CD14-positive monocyte (primary cell): ENCODE results near the gene FARP1. TPM values are rescaled to one million over a fixed set of nuclear protein-coding genes. Genes with fewer than 3 reads are reported as not detected.
"Not testable (repeated sequence)": the region's sequence is repeated elsewhere in the genome, so short reads cannot be mapped to it uniquely, and the experiment has no call there.

Source experiments
- DNase-seq, 3 donors: peaks; one replicate each; pipeline ENCODE4 v3.0.0-alpha.2; 2011 to 2022
- H2AFZ ChIP-seq: 2 replicates; pipeline ENCODE4 v1.6.0; 2012; ENCODE audit warnings: mild to moderate bottlenecking, low read depth, low read length, inconsistent platforms; ENCODE audit not compliant: insufficient read depth, poor library complexity, severe bottlenecking
- H3K27ac ChIP-seq, 2 donors: 1 replicate in 1 of 2; 2 replicates in 1 of 2; pipeline ENCODE4 v1.5.1; 2012 to 2013; ENCODE audit warnings: low read length in 2 of 2, control low read depth in 1 of 2, inconsistent platforms in 1 of 2, low read depth in 1 of 2, mild to moderate bottlenecking in 1 of 2
- H3K27me3 ChIP-seq, 2 donors: one replicate each; pipeline versions ENCODE4 v1.6.0 to v1.6.1; 2011 to 2013; ENCODE audit warnings: low read length in 2 of 2; ENCODE audit not compliant: control insufficient read depth in 2 of 2, insufficient read depth in 2 of 2
- H3K36me3 ChIP-seq, 2 donors: replicated peaks in 1 of 2; 1 replicate in 1 of 2; 2 replicates in 1 of 2; pipeline versions ENCODE4 v1.5.1 to v1.6.1; 2012 to 2013; ENCODE audit warnings: low read length in 2 of 2, control low read depth in 1 of 2, inconsistent platforms in 1 of 2, mild to moderate bottlenecking in 1 of 2; ENCODE audit not compliant: insufficient read depth in 2 of 2, control insufficient read depth in 1 of 2
- H3K4me1 ChIP-seq, 2 donors: 1 replicate in 1 of 2; 2 replicates in 1 of 2; pipeline versions ENCODE4 v1.5.1 to v1.6.1; 2012 to 2013; ENCODE audit warnings: low read length in 2 of 2, control low read depth in 1 of 2, inconsistent platforms in 1 of 2, mild to moderate bottlenecking in 1 of 2, moderate library complexity in 1 of 2; ENCODE audit not compliant: insufficient read depth in 2 of 2, control insufficient read depth in 1 of 2
- H3K4me2 ChIP-seq: replicated peaks from 2 replicates; pipeline ENCODE3; 2012; ENCODE audit warnings: low read length, moderate library complexity, mild to moderate bottlenecking; ENCODE audit not compliant: poor library complexity, severe bottlenecking; ENCODE audit errors: extremely low read depth
- H3K4me3 ChIP-seq, 3 experiments: fragments of 200-600 bp in 1 of 3; sonication (generic) in 1 of 3; replicated peaks in 1 of 3; 1 replicate in 2 of 3; 2 replicates in 1 of 3; pipeline ENCODE4 v1.5.1; 2011 to 2013; ENCODE audit warnings: low read length in 3 of 3, mild to moderate bottlenecking in 3 of 3, control low read depth in 2 of 3, low read depth in 2 of 3, inconsistent platforms in 1 of 3, moderate library complexity in 1 of 3
- H3K79me2 ChIP-seq: 2 replicates; pipeline ENCODE4 v1.6.0; 2012; ENCODE audit warnings: mild to moderate bottlenecking, control low read depth, inconsistent platforms, low read length, moderate library complexity; ENCODE audit not compliant: insufficient read depth
- H3K9ac ChIP-seq: 2 replicates; pipeline ENCODE4 v1.6.0; 2017; ENCODE audit warnings: low read length, mild to moderate bottlenecking; ENCODE audit not compliant: insufficient read depth, poor library complexity, severe bottlenecking
- H3K9me3 ChIP-seq, 2 donors: replicated peaks in 1 of 2; 1 replicate in 1 of 2; 2 replicates in 1 of 2; pipeline versions ENCODE4 v1.5.1 to v1.6.1; 2012 to 2013; ENCODE audit warnings: low read length in 2 of 2, control low read depth in 1 of 2; ENCODE audit not compliant: control insufficient read depth in 1 of 2, insufficient read depth in 1 of 2
- H4K20me1 ChIP-seq: 2 replicates; pipeline ENCODE4 v1.6.0; 2012; ENCODE audit warnings: mild to moderate bottlenecking, low read length, control low read depth, moderate library complexity; ENCODE audit not compliant: insufficient read depth
- H3K27ac Mint-ChIP-seq, 7 donors: one replicate each; pipeline ENCODE4 v1.8.0; 2020; ENCODE audit warnings: mild to moderate bottlenecking in 7 of 7, mixed read lengths in 7 of 7, moderate library complexity in 6 of 7, inconsistent platforms in 2 of 7
- H3K27me3 Mint-ChIP-seq, 3 donors: one replicate each; pipeline ENCODE4 v1.8.0; 2021 to 2022; ENCODE audit warnings: low read depth in 3 of 3, mild to moderate bottlenecking in 3 of 3, mixed read lengths in 3 of 3, moderate library complexity in 3 of 3, inconsistent platforms in 1 of 3
- H3K36me3 Mint-ChIP-seq, 2 donors: one replicate each; pipeline ENCODE4 v1.8.0; 2020; ENCODE audit warnings: mixed read lengths in 2 of 2, inconsistent platforms in 1 of 2, mild to moderate bottlenecking in 1 of 2
- H3K4me1 Mint-ChIP-seq: one replicate; pipeline ENCODE4 v1.8.0; 2020; ENCODE audit warnings: mild to moderate bottlenecking, mixed read lengths
- H3K4me3 Mint-ChIP-seq, 2 donors: one replicate each; pipeline ENCODE4 v1.8.0; 2020; ENCODE audit warnings: mild to moderate bottlenecking in 2 of 2, mixed read lengths in 2 of 2, moderate library complexity in 1 of 2
- H3K9me3 Mint-ChIP-seq, 7 donors: one replicate each; pipeline ENCODE4 v1.8.0; 2020 to 2022; ENCODE audit warnings: mixed read lengths in 7 of 7, mild to moderate bottlenecking in 6 of 7, moderate library complexity in 6 of 7, inconsistent platforms in 2 of 7
- WGBS: methylation state at CpG from one replicate; pipeline ENCODE4 v1.1.5; 2013; ENCODE audit warnings: missing lambda C conversion rate; ENCODE audit not compliant: insufficient coverage; 5-methylcytosine and 5-hydroxymethylcytosine counted together
- intact Hi-C, 2 donors: fragments of 100-400 bp; cut with micrococcal nuclease; formaldehyde crosslinking; loops; one replicate each; pipeline versions ENCODE4 v1.15.0 to v1.15.1; 2023
- polyA plus RNA-seq, 3 donors: library from polyadenylated mRNA; depleted of rRNA in 1 of 3; unstranded in 2 of 3; stranded (reverse) in 1 of 3; fragments of 300-500 nt in 2 of 3; fragments of >200 nt in 1 of 3; fragmentation: Illumina TruSeq in 2 of 3; gene quantifications; 1 replicate in 2 of 3; 2 replicates in 1 of 3; pipeline ENCODE4 v1.2.3, GENCODE V29; 2012 to 2021
- TF ChIP-seq, protein P1 (sequence below): fragments of 200-600 bp; IDR thresholded peaks from one replicate; pipeline ENCODE4 v1.8.0; 2022; ENCODE audit warnings: antibody characterized with exemption, mild to moderate bottlenecking

The FARP1 gene
- polyA plus RNA-seq, 3 donors = 0.01 to 0.16 (median 0.12) TPM

DNA sequence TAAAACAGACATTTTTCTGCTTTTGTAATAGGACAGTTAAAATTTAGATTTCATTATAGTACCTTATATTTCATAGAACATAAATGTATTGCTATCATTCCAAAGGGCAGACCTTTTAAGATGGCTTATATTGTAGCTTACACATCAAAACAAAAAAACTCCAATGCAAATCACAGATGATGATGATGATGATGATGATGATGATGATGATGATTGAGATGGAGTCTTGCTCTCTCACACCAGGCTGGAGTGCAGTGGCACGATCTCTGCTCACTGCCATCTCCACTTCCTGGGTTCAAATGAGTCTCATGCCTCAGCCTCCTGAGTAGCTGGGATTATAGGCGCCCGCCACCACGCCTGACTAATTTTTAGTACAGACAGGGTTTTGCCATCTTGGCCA, 224.1 kb downstream of the FARP1 start:
- no peak overlapping the region for H3K27ac Mint-ChIP-seq
- H3K9me3 Mint-ChIP-seq = peaks cover 0 to 8% (median 3%) of the 10 kb centered on the region in 7 donors
- intact Hi-C loops = no loop called here
- H3K4me3 Mint-ChIP-seq = no peak overlapping the region
- Histone ChIP-seq H3K36me3 (no peaks in the 10 kb centered on the region), H2AFZ (no peak overlapping the region), H4K20me1 (no peaks in the 10 kb centered on the region), H3K4me1 (no peaks in the 10 kb centered on the region), H3K9ac (no peak overlapping the region), H3K4me3 (no peak overlapping the region), H3K27me3 (no peaks in the 10 kb centered on the region), H3K9me3 (no peaks in the 10 kb centered on the region), H3K27ac (no peak overlapping the region), H3K79me2 (no peaks in the 10 kb centered on the region), H3K4me2 (no peak overlapping the region)
- TF ChIP-seq, protein P1, sequence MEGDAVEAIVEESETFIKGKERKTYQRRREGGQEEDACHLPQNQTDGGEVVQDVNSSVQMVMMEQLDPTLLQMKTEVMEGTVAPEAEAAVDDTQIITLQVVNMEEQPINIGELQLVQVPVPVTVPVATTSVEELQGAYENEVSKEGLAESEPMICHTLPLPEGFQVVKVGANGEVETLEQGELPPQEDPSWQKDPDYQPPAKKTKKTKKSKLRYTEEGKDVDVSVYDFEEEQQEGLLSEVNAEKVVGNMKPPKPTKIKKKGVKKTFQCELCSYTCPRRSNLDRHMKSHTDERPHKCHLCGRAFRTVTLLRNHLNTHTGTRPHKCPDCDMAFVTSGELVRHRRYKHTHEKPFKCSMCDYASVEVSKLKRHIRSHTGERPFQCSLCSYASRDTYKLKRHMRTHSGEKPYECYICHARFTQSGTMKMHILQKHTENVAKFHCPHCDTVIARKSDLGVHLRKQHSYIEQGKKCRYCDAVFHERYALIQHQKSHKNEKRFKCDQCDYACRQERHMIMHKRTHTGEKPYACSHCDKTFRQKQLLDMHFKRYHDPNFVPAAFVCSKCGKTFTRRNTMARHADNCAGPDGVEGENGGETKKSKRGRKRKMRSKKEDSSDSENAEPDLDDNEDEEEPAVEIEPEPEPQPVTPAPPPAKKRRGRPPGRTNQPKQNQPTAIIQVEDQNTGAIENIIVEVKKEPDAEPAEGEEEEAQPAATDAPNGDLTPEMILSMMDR = no peak
- no peaks in the 10 kb centered on the region for H3K4me1 Mint-ChIP-seq
- WGBS = 100% methylated on average over 3 of the region's 4 CpGs
- no peak for DNase-seq
- H3K36me3 Mint-ChIP-seq = no peaks in the 10 kb centered on the region
- H3K27me3 Mint-ChIP-seq = peaks cover 2 to 4% (median 3%) of the 10 kb centered on the region in 3 donors

DNA sequence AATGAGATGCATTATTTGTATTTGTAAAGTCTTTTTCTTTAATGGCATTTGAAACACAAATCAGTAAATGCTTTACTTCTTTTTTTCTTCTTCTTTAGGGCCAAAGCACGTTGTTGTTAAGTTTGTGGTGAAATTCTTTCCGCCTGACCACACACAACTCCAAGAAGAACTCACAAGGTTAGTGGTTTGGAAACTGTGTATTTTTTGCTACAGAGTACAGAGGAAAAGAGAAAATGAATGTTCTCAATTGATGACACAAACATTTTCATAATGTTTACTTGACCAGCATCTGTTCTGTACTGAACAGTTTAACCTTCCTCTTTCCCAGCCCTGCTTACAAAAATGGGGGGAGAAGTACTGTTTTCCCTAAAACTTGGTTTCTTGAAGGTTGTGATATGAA, 225.1 kb downstream of the FARP1 start:
- Histone ChIP-seq H3K27me3 (no peaks in the 10 kb centered on the region), H3K4me3 (no peak overlapping the region), H3K79me2 (no peaks in the 10 kb centered on the region), H2AFZ (no peak overlapping the region), H3K9ac (no peak overlapping the region), H3K27ac (no peak overlapping the region), H3K9me3 (no peaks in the 10 kb centered on the region), H3K4me2 (no peak overlapping the region), H3K4me1 (no peaks in the 10 kb centered on the region), H3K36me3 (no peaks in the 10 kb centered on the region), H4K20me1 (no peaks in the 10 kb centered on the region)
- no peak for DNase-seq
- Mint-ChIP-seq H3K36me3 (no peaks in the 10 kb centered on the region), H3K4me3 (no peak overlapping the region), H3K9me3 (peaks cover 0 to 8% (median 3%) of the 10 kb centered on the region in 7 donors), H3K27ac (no peak overlapping the region), H3K4me1 (no peaks in the 10 kb centered on the region), H3K27me3 (peaks cover 2 to 4% (median 3%) of the 10 kb centered on the region in 3 donors)
- no CpG with 5 or more reads among the region's 2 CpGs for WGBS
- TF ChIP-seq, protein P1 = no peak
- intact Hi-C loops = no loop called here

DNA sequence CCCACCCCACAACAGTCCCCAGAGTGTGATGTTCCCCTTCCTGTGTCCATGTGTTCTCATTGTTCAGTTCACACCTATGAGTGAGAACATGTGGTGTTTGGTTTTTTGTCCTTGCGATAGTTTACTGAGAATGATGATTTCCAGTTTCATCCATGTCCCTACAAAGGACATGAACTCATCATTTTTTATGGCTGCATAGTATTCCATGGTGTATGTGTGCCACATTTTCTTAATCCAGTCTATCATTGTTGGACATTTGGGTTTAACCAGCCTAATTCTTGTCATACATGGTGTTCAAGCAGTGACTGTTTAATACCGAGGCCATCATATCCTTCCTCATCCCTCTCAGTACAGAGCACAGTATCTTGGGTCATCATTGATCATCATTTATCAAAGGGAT, 226.6 kb downstream of the FARP1 start:
- H3K9ac ChIP-seq, H3K4me1 ChIP-seq, H3K4me1 Mint-ChIP-seq, H3K4me3 ChIP-seq, H3K36me3 ChIP-seq, H3K9me3 ChIP-seq, H3K27ac ChIP-seq, H2AFZ ChIP-seq, H3K79me2 ChIP-seq, H3K4me3 Mint-ChIP-seq, H3K4me2 ChIP-seq, H3K27me3 Mint-ChIP-seq, intact Hi-C loops, H4K20me1 ChIP-seq, H3K9me3 Mint-ChIP-seq, H3K27me3 ChIP-seq, H3K27ac Mint-ChIP-seq, DNase-seq, H3K36me3 Mint-ChIP-seq: not testable (repeated sequence)
- no CpG with 5 or more reads among the region's 2 CpGs for WGBS
